HuH-7 (cell line): ENCODE results near the gene ZNF511.

Experiments
- DNase-seq: peaks from one replicate; pipeline ENCODE4 v3.0.0; 2011; ENCODE audit warnings: low spot score

ZNF511 gene

DNA sequence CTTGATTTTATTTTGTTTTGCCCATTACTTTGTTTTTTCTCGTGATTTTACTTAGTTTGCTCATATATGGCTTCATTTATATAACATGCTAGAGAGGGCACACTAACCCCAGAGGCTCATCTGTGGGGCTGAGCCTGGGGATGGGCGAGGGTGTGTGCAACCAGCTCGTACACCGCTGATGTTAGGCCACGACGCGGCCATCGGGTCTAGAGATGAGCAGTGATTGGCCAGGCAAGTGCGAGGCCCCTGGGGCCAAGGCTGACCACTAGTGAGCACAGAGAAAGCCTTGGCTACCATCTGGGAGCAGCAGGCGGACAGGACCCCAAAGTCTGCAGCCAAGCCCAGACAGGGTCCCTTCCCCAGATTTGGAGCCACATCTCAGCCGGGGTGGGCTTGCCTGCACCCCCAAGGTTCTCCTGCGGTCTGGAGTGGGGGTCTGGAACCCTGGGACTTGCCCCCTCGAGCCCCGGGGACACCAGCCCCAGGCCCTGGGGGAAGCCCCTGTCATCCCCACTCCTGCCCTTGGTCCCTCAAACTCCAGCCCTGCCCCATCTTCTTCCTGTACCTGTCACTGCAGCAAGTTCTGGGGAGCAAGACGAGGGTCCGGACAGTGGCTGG, 45.4 kb downstream of the ZNF511 start:
- no peak for DNase-seq

DNA sequence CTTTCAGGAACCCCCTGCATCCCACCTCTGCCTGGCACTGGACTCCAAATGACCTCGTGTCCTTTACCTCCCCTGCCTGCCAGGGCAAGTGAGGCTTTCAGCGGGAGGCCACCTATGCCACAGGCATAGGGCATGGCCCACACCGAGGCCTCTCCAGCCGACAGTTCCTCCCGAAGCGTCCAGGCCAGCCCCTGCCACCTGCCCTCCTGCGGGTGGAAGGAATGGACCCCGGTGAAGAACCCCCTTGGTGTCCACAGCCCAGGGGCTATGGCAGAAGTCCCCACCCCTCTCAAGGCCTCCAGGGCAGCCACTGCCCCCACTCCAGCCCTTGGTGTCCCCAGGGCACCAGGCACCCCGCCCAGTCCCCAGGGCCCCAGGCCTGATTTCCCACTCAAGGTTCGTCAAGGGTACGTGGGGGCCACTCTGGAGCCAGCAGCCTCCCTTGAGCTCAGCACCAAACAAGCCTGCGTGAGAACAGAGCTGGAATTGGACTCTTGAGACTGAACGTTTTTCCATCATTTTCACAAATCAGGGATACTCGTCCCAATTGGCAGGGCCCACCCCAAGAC, 46.0 kb downstream of the ZNF511 start:
- DNase-seq, result no peak

DNA sequence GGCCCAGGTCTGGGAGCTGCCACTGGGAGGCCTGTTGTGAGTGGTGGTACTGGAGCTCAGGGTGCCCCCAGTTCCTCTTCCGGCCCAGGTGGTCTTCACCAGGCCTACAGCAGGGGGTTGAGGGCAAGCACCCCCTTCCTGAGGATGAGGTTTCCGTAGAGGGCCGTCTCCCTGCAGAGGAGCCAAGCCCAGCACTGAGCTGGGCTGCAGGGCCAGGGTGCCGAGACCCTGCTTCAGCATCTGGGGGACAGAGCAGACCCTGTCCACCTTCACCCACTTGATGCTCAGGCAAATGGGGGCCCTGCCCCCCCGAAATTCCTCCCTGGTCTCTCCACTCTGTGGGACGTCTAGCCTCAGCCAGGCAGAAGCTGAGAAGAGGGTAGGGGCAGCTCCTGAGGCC, 46.6 kb downstream of the ZNF511 start:
- DNase-seq, result no peak

DNA sequence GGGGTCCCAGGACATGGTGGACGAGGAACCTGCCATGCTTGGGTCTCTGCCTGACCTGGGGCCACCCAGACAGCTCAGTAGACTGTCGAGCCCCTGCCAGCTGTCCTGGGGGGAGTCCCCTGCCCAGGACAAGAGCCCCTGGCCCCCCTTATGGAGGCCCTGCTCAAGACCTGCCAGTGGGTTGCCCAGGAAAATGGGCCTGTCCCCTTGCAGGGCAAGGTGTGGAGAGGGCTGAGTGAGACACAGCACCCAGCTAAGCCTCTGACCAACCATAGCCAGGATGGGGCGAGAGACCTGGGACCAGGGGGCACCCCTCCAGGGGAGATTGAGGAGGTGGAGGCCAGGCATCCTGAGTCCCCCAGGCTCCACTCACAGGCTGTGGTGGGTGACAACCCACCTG, 47.3 kb downstream of the ZNF511 start:
- DNase-seq, result no peak

DNA sequence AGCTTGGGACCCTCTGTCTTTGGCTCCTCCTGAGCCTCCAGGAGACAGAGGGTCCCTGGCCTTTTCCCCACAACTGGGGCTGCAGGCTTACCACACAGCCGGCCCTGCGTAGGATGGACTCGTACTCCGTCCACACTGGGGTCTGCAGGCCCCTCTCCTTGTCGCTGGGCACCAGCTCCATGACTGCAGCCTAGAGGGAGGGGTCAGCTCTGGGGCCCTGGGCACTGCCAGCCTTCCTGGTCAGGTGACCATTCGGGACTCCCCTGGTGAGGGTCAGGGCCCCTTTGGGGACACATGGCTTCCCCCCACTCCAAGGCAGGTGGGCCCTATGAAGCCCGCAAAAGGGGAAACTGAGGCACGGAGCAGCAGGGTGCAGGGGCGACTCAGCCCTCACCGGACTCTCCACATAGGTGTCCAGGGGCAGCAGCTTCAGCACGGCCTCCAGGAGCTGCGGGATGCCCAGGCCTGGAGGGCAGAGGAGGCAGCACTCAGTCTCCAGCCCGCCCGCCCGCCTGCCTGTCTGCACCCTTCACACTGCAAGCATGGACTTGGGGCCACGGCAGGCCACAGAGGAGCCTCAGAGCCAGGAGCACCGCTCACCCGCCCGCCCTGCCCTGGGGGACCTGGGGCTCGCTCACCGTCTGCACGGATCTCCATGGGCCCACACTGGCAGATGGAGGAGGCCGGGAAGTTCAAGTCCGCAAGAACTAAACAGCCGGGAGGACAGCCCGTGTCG, 48.0 kb downstream of the ZNF511 start:
- DNase-seq, result no peak

DNA sequence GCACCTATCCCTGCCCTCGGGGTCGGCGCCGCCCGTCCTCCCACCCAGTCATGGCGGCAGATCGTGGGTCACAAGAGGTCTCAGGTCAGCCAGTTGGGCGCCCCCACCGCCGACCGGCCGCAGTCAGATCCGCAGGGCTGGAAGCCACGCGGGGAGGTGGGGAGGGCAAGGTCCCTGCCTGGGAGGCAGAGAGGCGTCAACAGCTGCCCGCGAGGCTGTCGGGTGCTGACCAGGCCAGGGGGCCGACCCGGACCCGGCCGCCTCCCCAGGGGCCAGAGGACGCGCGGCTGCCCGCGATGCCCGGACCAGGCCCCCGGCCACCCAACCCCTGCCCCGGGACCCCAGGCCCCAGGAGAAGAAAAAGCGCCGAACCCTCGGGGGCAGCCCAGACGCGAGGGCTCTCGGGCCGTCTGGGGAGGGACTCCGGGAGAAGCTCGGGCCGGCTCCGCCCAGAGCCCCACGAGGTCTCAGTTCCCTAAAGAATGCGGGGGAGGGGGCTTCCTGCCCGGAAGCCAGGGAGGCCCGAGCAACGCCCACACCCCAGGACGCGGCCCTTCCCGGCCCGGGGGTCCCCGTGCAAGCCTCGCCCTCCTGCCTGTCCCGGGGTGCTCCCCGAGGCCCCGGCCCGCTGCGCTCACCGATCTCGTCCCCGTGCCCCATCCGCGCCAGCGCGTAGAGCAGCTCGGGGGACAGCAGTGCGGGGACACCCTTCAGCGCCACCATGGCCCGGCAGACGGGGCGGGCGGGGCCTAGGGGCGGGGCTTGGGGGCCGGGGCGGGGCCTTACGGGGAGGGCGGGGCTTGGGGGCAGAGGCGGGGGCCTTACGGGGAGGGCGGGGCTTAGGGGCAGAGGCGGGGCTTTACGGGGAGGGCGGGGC, 48.8 kb downstream of the ZNF511 start, which contains the start of gene FUOM:
TSS of gene FUOM (minus strand) at position 735 of the 877 bp plus-strand sequence. CDS start at position 723, 12 bp downstream.
- DNase-seq, result peak; percentile 90

DNA sequence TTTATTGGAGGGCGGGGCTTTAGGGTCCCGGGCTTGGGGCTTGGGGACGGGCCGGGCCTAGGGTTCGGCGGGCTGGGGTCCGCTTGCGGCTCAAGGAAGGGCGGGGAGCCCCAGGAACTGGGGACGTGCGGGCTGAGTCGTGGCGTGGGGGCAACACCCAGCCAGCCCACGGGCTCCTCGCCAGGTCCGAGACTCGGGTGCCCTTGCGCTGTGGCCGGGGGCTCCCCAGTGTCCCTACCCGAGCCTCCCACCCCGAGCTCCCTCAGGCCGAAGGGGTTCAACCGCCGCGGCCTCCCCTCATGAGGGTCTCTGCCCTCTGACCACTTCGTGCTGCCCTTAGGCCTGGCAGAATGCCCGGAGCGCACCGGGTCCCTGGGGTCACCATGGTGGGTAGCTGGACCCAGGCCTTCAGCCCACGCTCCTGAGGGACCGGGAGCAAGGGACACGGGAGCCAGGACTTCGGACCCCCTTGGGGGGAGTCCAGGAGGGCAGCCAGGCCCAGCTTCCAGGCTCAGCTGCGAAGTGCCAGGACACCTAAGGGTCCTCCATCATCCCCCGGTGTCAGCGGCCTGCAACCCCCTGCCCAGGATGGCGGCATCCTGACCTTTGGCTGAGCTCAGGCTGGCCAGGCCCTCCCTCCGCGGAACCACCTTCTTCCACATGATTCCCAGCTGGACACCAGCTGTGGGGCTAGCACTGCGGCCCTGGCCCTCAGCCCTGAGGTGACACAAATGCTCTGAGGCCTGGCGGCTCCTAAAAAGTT, 49.6 kb downstream of the ZNF511 start:
- no peak for DNase-seq

DNA sequence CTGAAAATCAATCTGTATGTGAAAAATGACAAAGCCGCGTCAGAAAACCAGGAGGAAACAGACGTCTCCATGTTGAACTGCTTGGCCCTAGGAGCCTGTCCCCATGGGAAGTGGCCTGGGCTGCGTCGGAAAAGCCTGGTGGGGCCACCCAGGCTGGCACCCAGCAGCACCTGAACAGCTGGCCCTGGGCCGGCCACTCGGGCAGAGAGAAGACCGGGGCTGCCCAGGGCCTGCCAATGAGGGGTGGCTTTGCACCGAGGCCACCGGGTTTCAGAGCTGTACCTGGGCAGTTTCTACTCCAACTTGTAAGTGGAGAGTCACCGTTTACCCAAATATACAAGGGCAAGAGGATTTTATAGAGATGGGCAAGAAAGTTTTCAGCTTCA, 50.2 kb downstream of the ZNF511 start:
- no peak for DNase-seq

DNA sequence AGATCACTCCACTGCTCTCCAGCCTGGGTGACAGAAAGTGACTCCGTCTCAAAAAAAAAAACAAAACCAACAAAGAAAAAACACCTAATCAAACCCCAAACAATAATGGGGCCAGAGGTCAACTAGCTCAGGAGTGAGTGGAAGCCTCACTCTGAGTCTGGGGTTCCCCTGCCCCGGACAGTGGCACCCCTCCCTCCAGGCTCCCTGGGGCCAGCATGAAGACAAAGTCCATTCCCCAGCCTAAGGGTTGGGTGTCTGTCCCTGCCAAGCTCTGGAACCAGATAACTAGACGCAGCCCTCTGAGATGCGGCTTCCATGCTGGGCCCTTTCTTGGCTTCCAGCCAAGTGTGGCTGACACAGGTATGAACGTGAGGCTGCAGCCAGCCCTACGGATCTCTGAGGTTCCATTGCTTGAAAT, 50.8 kb downstream of the ZNF511 start:
- DNase-seq, result peak; percentile 91

DNA sequence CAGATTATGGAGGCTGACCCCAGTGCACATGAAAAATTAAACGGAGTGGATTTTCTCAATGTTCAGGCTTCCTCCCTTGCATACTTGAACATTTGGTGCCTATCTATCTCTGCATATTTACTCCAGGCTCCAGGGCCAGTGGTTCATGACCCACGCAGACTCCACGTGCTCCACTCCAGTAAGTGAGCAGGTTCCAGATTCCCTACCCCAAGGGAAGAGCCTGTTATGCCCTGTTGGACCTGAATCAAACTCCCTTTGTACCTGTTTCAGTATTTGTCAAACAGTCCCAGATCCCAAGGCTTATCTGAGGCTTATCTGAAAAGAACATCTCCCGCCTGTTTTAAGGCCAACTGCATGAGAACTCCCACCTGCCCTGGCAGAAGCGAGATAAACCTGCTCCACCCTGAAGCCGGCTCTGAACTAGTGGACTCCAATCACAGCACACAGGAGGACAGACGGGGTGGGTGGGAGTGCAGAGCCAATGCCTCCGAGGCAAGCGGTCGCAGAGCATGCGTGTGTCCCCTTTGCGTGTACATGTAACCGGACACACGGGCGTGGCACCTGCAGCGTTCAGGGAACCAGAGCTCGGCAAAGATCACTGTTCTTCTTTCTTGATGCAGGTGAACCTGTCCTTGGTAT, 51.4 kb downstream of the ZNF511 start:
- DNase-seq, result no peak

DNA sequence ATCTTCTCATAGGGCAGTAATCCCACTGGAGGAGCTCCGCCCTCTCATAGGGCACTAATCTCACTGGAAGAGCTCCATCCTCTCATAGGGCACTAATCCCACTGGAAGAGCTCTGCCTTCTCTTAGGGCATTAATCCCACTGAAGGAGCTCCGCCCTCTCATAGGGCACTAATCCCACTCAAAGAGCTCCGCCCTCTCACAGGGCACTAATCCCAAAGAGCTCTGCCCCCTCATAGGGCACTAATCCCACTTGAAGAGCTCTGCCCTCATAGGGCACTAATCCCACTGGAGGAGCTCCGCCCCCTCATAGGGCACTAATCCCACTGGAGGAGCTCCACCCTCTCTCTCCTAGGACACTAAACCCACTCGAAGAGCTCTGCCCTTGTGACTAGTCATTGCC, 52.5 kb downstream of the ZNF511 start:
- DNase-seq, result no peak

DNA sequence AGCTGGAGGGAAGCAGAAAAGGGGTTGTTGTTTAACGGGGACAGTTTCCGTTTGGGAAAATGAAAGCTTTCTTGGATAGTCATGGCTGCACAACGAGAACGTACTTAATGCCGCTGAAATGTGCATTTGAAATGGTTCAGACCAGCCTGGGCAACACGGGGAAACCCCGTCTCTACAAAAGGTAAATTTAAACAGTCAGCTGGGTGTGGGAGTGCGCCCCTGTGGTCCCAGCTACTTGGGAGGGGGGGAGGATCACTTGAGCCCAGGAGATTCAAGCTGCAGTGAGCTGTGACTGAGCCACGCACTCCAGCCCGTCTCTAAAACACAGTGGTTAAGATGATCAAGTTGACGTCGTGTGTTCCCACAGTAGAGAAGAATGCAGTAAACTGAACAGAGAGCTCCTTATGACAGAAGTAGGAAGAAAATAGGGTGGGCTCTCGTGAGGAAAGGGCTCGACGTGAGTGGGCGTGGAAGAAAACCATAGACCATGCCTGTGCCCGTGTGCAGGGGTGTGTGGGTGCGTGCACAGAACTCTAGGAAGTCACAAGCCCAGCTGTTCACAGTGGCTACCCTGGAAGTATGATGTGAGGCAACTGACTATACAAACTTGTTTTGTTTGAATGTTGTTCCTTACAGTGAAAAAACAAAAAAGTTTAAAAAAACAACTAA, 53.2 kb downstream of the ZNF511 start:
- DNase-seq, result no peak
